HepG2 (cell line): ENCODE results near the gene PAPSS1. TPM values are rescaled to one million over a fixed set of nuclear protein-coding genes. Genes with fewer than 3 reads are reported as not detected.

ENCODE experiments used
- ATAC-seq: fragments of 200-7000 bp; cut with Tn5 transposase; 3 replicates; pipeline ENCODE4 v1.9.1; 2020; ENCODE audit warnings: mild to moderate bottlenecking, moderate library complexity
- BruUV-seq: library from RNA; stranded (reverse); fragments of 400-500 nt; replicated peaks from 2 replicates; lab custom pipeline; 2021; lab: Mats Ljungman, UMichigan
- CTCF ChIA-PET: fragments of 300-600 bp; formaldehyde crosslinking; extraction: SDS; loops from one replicate; lab custom pipeline; 2021; ENCODE audit warnings: low total read pairs, inconsistent platforms, low intra/inter-chr PET ratio; lab: Yijun Ruan, JAX
- POLR2A ChIA-PET: fragments of 350-600 bp; sonication (Branson Sonifier 250); formaldehyde crosslinking; loops from one replicate; lab custom pipeline; 2020; ENCODE audit warnings: antibody characterized with exemption, inconsistent platforms; lab: Yijun Ruan, JAX
- DNase-seq: peaks from one replicate; pipeline ENCODE4 v3.0.0-alpha.2; 2015; ENCODE audit warnings: low spot score
- FAIRE-seq: peaks from 3 replicates; lab custom pipeline; 2011; peaks lifted over from hg19 to GRCh38; lab: Jason Lieb, UNC
- H2AFZ ChIP-seq: one replicate; pipeline ENCODE4 v1.6.1; 2011; ENCODE audit warnings: low read length, inconsistent platforms
- H3K27ac ChIP-seq: fragments of 300-600 bp; 3 replicates; pipeline ENCODE4 v1.8.0; 2011; ENCODE audit warnings: mixed run types, mild to moderate bottlenecking, mixed read lengths, low read length, inconsistent platforms; ENCODE audit not compliant: insufficient read depth; ENCODE audit errors: extremely low read length
- H3K27me3 ChIP-seq, 2 experiments: fragments of 200-600 bp in 1 of 2; 2 replicates in 1 of 2; 3 replicates in 1 of 2; pipeline versions ENCODE4 v1.6.0 to v1.8.0; 2011; ENCODE audit warnings: low read length in 2 of 2, mild to moderate bottlenecking in 2 of 2, moderate library complexity in 2 of 2, inconsistent platforms in 1 of 2; ENCODE audit not compliant: insufficient read depth in 2 of 2, control insufficient read depth in 1 of 2
- H3K36me3 ChIP-seq, 2 experiments: fragments of 200-600 bp in 1 of 2; replicated peaks in 1 of 2; 2 replicates in 1 of 2; 3 replicates in 1 of 2; pipeline versions ENCODE4 v1.5.1 to v1.8.0; 2011; ENCODE audit warnings: low read length in 2 of 2, inconsistent platforms in 1 of 2; ENCODE audit not compliant: insufficient read depth in 2 of 2, control insufficient read depth in 1 of 2
- H3K4me1 ChIP-seq: 2 replicates; pipeline ENCODE4 v1.5.1; 2012; ENCODE audit warnings: low read length, inconsistent platforms; ENCODE audit not compliant: insufficient read depth
- H3K4me2 ChIP-seq: 2 replicates; pipeline ENCODE4 v1.6.0; 2011; ENCODE audit warnings: low read depth, low read length, inconsistent platforms
- H3K4me3 ChIP-seq, 3 experiments: fragments of 200-600 bp in 1 of 3; sonication (generic), shearing (Covaris generic) in 1 of 3; replicated peaks in 1 of 3; 2 replicates each; pipeline ENCODE4 v1.5.1; 2011 to 2016; ENCODE audit warnings: low read length in 3 of 3, inconsistent platforms in 2 of 3, low read depth in 2 of 3, mild to moderate bottlenecking in 2 of 3, control low read depth in 1 of 3, mixed read lengths in 1 of 3; ENCODE audit not compliant: insufficient read depth in 1 of 3
- H3K79me2 ChIP-seq: one replicate; pipeline ENCODE4 v1.6.1; 2011; ENCODE audit warnings: low read length, inconsistent platforms; ENCODE audit not compliant: insufficient read depth
- H3K9ac ChIP-seq: 2 replicates; pipeline ENCODE4 v1.6.0; 2011; ENCODE audit warnings: mild to moderate bottlenecking, low read depth, low read length, inconsistent platforms; ENCODE audit not compliant: insufficient read depth
- H3K9me3 ChIP-seq: 2 replicates; pipeline ENCODE4 v1.5.1; 2012; ENCODE audit warnings: mild to moderate bottlenecking, low read length
- H4K20me1 ChIP-seq: 2 replicates; pipeline ENCODE4 v1.6.0; 2011; ENCODE audit warnings: inconsistent platforms, mild to moderate bottlenecking, low read length, moderate library complexity; ENCODE audit not compliant: insufficient read depth
- AHR ChIP-seq: IDR thresholded peaks from 2 replicates; pipeline ENCODE4 v1.6.1; 2018; ENCODE audit warnings: missing genetic modification reagents, missing compliant biosample characterization
- ARNT2 ChIP-seq: sonication (generic); formaldehyde crosslinking; IDR thresholded peaks from 2 replicates; pipeline ENCODE4 v1.8.0; 2022; ENCODE audit warnings: mild to moderate bottlenecking, low read depth, missing genetic modification reagents, moderate library complexity
- IRF9 ChIP-seq: sonication (generic); formaldehyde crosslinking; IDR thresholded peaks from 2 replicates; pipeline ENCODE4 v1.8.0; 2022; ENCODE audit warnings: missing genetic modification reagents, mild to moderate bottlenecking, borderline replicate concordance
- KDM1A ChIP-seq: IDR thresholded peaks from 2 replicates; pipeline ENCODE4 v1.6.1; 2016; ENCODE audit warnings: missing compliant biosample characterization
- KDM6A ChIP-seq: IDR thresholded peaks from 2 replicates; pipeline ENCODE4 v1.6.1; 2016; ENCODE audit warnings: low read depth
- NFKBIZ ChIP-seq: IDR thresholded peaks from 2 replicates; pipeline ENCODE4 v1.6.1; 2018; ENCODE audit warnings: missing genetic modification reagents, missing compliant biosample characterization
- POGK ChIP-seq: sonication (generic); formaldehyde crosslinking; conservative IDR thresholded peaks from 2 replicates; pipeline ENCODE4 v1.8.0; 2022; ENCODE audit warnings: mild to moderate bottlenecking, moderate library complexity, missing genetic modification reagents
- ZBTB4 ChIP-seq: sonication (generic); formaldehyde crosslinking; IDR thresholded peaks from 2 replicates; pipeline ENCODE4 v1.4.0; 2020; ENCODE audit warnings: missing genetic modification reagents, mild to moderate bottlenecking, borderline replicate concordance
- ZNF256 ChIP-seq: sonication (generic); formaldehyde crosslinking; conservative IDR thresholded peaks from 2 replicates; pipeline ENCODE4 v1.4.0; 2020; ENCODE audit warnings: missing genetic modification reagents
- ZNF564 ChIP-seq: sonication (generic); formaldehyde crosslinking; IDR thresholded peaks from 2 replicates; pipeline ENCODE4 v1.8.1; 2023; ENCODE audit warnings: mild to moderate bottlenecking, missing genetic modification reagents
- WGBS: methylation state at CpG from one replicate; pipeline ENCODE4 v1.1.6; 2017; ENCODE audit warnings: low lambda C conversion rate; 5-methylcytosine and 5-hydroxymethylcytosine counted together
- in situ Hi-C: cut with HindIII; loops from 2 replicates; pipeline ENCODE4 v1.10.0; 2017; ENCODE audit warnings: low pct_unique_long_range_greater_than_20kb; ENCODE audit not compliant: extremely low pct_ligation_motif_present
- intact Hi-C: fragments of 100-400 bp; cut with micrococcal nuclease; formaldehyde crosslinking; loops from one replicate; pipeline ENCODE4 v1.10.0; 2022; ENCODE audit not compliant: unreplicated experiment
- polyA plus RNA-seq, 8 experiments: library from polyadenylated mRNA; depleted of rRNA in 3 of 8; stranded (reverse) in 7 of 8; unstranded in 1 of 8; fragments of >200 nt; fragmentation: Illumina TruSeq in 4 of 8; extraction: Trizol in 4 of 8; gene quantifications; 2 replicates each; pipeline versions ENCODE4 v1.2.1 to v1.2.3, GENCODE V29; 2011 to 2016; ENCODE audit warnings: low read depth in 4 of 8, missing spikeins in 1 of 8, mixed read lengths in 1 of 8; ENCODE audit not compliant: insufficient read depth in 1 of 8
- total RNA-seq, 5 experiments: library from RNA; depleted of rRNA; stranded (reverse); fragments of >200 nt; fragmentation: Illumina TruSeq; extraction: Trizol; gene quantifications; 2 replicates each; pipeline ENCODE4 v1.2.3, GENCODE V29; 2016; ENCODE audit warnings: low read depth in 1 of 5
- TF ChIP-seq, protein P1 (sequence below): sonication (generic); formaldehyde crosslinking; conservative IDR thresholded peaks from 2 replicates; pipeline ENCODE4 v1.8.0; 2022; ENCODE audit warnings: low read depth, missing genetic modification reagents

PAPSS1 gene
- total and polyA plus RNA-seq, 2 of the 13 experiments (the other 11 are each of a cell fraction or from before 2014, with no cell fraction given), result 105 to 126 TPM

DNA sequence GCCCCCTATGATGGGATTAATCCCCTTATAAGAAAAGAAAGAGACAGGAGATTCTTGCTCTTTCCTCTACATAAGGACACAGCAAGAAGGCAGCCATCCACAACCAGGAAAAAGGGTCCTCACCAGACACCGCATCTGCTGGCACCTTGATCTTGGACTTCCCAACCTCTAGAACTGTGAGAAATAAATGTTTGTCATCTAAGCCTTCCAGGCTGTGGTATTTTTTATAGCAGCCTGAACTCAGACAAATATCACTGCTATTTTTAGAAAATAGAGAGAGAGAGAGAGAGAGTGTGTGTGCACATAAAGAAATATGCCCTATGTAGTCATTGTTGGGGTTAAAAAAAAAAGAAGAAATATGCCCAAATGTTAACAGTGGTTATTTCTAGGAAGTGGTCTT lies 104.2 kb downstream of the PAPSS1 start:
- TF ChIP-seq ARNT2 (CRISPR knock-in tag) (no peak), ZNF564 (CRISPR knock-in tag) (peak; percentile 81)
- H3K79me2 ChIP-seq, result no peaks in the 10 kb centered on the region
- FAIRE-seq (no peak), ATAC-seq (no peak), DNase-seq (no peak)
- no peaks in the 10 kb centered on the region for H3K9me3 ChIP-seq
- peaks cover 6% of the 10 kb centered on the region; the same call in 1 of the 2 replicates for H3K4me1 ChIP-seq
- WGBS, result 100% methylated on average over 1 of the region's 1 CpG
- intact Hi-C loops, result no loop called here
- no peaks in the 10 kb centered on the region for H3K27me3 ChIP-seq
- no peak overlapping the region for H3K27ac ChIP-seq
- ChIA-PET CTCF (no interaction called here), POLR2A (no interaction called here)
- in situ Hi-C loops, result no loop called here
- H3K36me3 ChIP-seq, result peaks cover 3 to 4% of the 10 kb centered on the region in 2 experiments; a peak in 4 of 5 replicates
- H3K9ac ChIP-seq, result no peak overlapping the region
- no peaks in the 10 kb centered on the region for H4K20me1 ChIP-seq
- no peak overlapping the region for H2AFZ ChIP-seq
- BruUV-seq, result no TSS peak
- no peak overlapping the region for H3K4me2 ChIP-seq
- H3K4me3 ChIP-seq, result no peak overlapping the region

GRCh38 chr4:107603430-107603829 lies 116.6 kb downstream of the PAPSS1 start:
- in situ Hi-C loops, result no loop called here
- no TSS peak for BruUV-seq
- Histone ChIP-seq H4K20me1 (no peaks in the 10 kb centered on the region), H2AFZ (no peak overlapping the region), H3K4me2 (no peak overlapping the region), H3K27ac (no peak overlapping the region), H3K4me3 (no peak overlapping the region), H3K4me1 (no peaks in the 10 kb centered on the region), H3K9ac (no peak overlapping the region), H3K9me3 (no peaks in the 10 kb centered on the region), H3K36me3 (no peaks in the 10 kb centered on the region), H3K79me2 (no peaks in the 10 kb centered on the region), H3K27me3 (no peaks in the 10 kb centered on the region)
- FAIRE-seq (no peak), ATAC-seq (no peak), DNase-seq (no peak)
- intact Hi-C loops, result no loop called here
- ChIA-PET POLR2A (no interaction called here), CTCF (no interaction called here)
- WGBS, result 51% methylated on average over 4 of the region's 4 CpGs
- TF ChIP-seq AHR, result no peak
- TF ChIP-seq, protein P1, sequence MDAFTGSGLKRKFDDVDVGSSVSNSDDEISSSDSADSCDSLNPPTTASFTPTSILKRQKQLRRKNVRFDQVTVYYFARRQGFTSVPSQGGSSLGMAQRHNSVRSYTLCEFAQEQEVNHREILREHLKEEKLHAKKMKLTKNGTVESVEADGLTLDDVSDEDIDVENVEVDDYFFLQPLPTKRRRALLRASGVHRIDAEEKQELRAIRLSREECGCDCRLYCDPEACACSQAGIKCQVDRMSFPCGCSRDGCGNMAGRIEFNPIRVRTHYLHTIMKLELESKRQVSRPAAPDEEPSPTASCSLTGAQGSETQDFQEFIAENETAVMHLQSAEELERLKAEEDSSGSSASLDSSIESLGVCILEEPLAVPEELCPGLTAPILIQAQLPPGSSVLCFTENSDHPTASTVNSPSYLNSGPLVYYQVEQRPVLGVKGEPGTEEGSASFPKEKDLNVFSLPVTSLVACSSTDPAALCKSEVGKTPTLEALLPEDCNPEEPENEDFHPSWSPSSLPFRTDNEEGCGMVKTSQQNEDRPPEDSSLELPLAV (CRISPR knock-in tag), result no peak
- TF ChIP-seq KDM6A (CRISPR knock-in tag), result no peak
- TF ChIP-seq ZNF256 (CRISPR knock-in tag), result no peak
- TF ChIP-seq POGK (CRISPR knock-in tag), result no peak
- no peak for TF ChIP-seq NFKBIZ (CRISPR knock-in tag)
- no peak for TF ChIP-seq ZBTB4 (CRISPR knock-in tag)
- no peak for TF ChIP-seq KDM1A (CRISPR knock-in tag)
- TF ChIP-seq IRF9, result no peak
